IPS-20b (cell line): ENCODE data around the gene USP36.

Experiments
- H3K27ac ChIP-seq: one replicate; pipeline ENCODE4 v1.5.1; 2013; ENCODE audit warnings: low read length
- H3K27me3 ChIP-seq: 2 replicates; pipeline ENCODE4 v1.6.1; 2013; ENCODE audit warnings: mild to moderate bottlenecking, low read length, inconsistent platforms; ENCODE audit not compliant: insufficient read depth
- H3K36me3 ChIP-seq: 2 replicates; pipeline ENCODE4 v1.6.1; 2013; ENCODE audit warnings: low read depth, mild to moderate bottlenecking, inconsistent platforms, low read length, moderate library complexity; ENCODE audit not compliant: insufficient read depth
- H3K4me1 ChIP-seq: 2 replicates; pipeline ENCODE4 v1.6.1; 2013; ENCODE audit warnings: mild to moderate bottlenecking, control low read depth, inconsistent platforms, low read length, moderate library complexity; ENCODE audit not compliant: insufficient read depth
- H3K4me3 ChIP-seq: 2 replicates; pipeline ENCODE4 v1.5.1; 2013; ENCODE audit warnings: mild to moderate bottlenecking, low read length, inconsistent platforms
- H3K9ac ChIP-seq: 2 replicates; pipeline ENCODE4 v1.6.1; 2013; ENCODE audit warnings: low read depth, mild to moderate bottlenecking, inconsistent platforms, low read length, moderate library complexity
- H3K9me3 ChIP-seq: 2 replicates; pipeline ENCODE4 v1.6.1; 2013; ENCODE audit warnings: mild to moderate bottlenecking, low read depth, low read length, inconsistent platforms; ENCODE audit not compliant: insufficient read depth

The USP36 gene

DNA sequence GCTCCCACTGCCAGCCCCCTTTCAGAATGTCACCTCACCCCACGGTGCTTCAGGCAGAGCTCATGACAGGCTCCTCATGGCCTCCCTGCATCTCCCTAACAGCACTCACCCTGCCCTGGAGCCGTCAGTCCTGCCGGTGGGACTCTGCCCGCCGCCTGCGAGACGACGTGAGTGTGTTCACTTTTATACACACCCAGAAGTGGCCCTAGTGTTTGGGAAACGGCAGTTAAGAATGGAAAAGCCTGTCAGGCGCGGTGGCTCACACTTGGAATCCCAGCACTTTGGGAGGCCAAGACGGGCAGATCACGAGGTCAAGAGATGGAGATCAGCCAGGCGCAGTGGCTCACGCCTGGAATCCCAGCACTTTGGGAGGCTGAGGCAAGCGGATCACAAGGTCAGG lies 46.2 kb downstream of the USP36 start:
- Histone ChIP-seq H3K27me3 (no peaks in the 10 kb centered on the region), H3K9me3 (no peaks in the 10 kb centered on the region), H3K36me3 (peaks cover 72% of the 10 kb centered on the region), H3K4me1 (no peaks in the 10 kb centered on the region), H3K9ac (no peak overlapping the region), H3K4me3 (no peak overlapping the region), H3K27ac (no peak overlapping the region)

GRCh38 chr17:78793968-78794367 lies 46.6 kb downstream of the USP36 start:
- Histone ChIP-seq H3K4me3 (no peak overlapping the region), H3K9ac (no peak overlapping the region), H3K36me3 (peaks cover 68% of the 10 kb centered on the region), H3K27ac (no peak overlapping the region), H3K4me1 (no peaks in the 10 kb centered on the region), H3K9me3 (no peaks in the 10 kb centered on the region), H3K27me3 (no peaks in the 10 kb centered on the region)

- Histone ChIP-seq H3K36me3 (peaks cover 62% of the 10 kb centered on the region), H3K4me1 (no peaks in the 10 kb centered on the region), H3K27ac (no peak overlapping the region), H3K4me3 (no peak overlapping the region), H3K9ac (no peak overlapping the region), H3K9me3 (no peaks in the 10 kb centered on the region), H3K27me3 (no peaks in the 10 kb centered on the region)
These were observed 47.2 kb downstream of the USP36 start for GRCh38 chr17:78793415-78793814.

GRCh38 chr17:78791840-78792709 lies 48.5 kb downstream of the USP36 start:
- H3K27me3 ChIP-seq, result no peaks in the 10 kb centered on the region
- H3K36me3 ChIP-seq, result peaks cover 49% of the 10 kb centered on the region
- H3K4me3 ChIP-seq, result no peak overlapping the region
- H3K27ac ChIP-seq, result no peak overlapping the region
- H3K4me1 ChIP-seq, result no peaks in the 10 kb centered on the region
- no peaks in the 10 kb centered on the region for H3K9me3 ChIP-seq
- H3K9ac ChIP-seq, result no peak overlapping the region

DNA sequence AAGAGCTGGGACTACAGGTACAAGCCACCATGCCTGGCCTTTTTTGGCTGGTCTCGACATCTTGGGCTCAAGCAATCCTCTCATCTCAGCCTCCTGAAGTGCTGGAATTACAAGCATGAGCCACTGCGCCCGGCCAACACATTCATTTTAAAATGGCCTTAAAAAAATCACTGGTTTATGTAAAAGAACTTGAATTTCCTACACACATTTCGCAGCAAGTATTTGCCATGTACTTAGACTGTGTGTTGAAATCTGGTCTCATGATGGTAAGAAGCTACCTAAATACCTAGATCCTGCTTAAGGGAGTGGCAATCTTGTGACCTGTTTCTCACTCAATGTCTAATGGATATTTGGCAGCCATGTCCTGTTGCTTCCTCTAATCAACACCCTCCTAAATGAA lies 50.1 kb downstream of the USP36 start:
- Histone ChIP-seq H3K4me1 (no peaks in the 10 kb centered on the region), H3K36me3 (peaks cover 34% of the 10 kb centered on the region), H3K27ac (no peak overlapping the region), H3K9me3 (no peaks in the 10 kb centered on the region), H3K4me3 (no peak overlapping the region), H3K9ac (no peak overlapping the region), H3K27me3 (no peaks in the 10 kb centered on the region)

DNA sequence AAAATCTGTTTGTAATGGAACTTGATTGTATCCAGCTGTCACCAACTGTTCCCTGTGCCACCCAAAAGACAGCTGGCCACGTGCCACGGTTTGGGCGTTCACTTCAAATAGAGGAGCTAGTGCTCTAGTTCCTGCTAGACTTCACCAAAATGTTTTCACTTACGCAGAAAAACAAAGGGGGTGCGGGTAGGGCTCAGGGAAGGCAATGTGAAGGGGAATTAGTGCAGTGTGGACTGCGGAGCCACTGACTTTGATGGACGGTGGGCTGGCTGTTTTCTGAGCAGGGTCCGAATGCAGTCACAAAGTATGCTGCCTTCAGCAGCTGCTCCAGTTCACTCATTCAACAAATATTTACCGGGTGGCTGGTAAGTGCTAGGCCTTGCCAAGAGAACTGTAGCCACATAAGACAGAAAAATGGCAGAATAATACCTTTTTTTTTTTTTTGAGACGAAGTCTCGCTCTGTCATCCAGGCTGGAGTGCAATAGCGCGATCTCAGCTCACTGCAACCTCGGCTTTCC lies 50.9 kb downstream of the USP36 start:
- Histone ChIP-seq H3K4me1 (no peaks in the 10 kb centered on the region), H3K27ac (no peak overlapping the region), H3K9ac (no peak overlapping the region), H3K9me3 (no peaks in the 10 kb centered on the region), H3K36me3 (peaks cover 26% of the 10 kb centered on the region), H3K27me3 (no peaks in the 10 kb centered on the region), H3K4me3 (no peak overlapping the region)

DNA sequence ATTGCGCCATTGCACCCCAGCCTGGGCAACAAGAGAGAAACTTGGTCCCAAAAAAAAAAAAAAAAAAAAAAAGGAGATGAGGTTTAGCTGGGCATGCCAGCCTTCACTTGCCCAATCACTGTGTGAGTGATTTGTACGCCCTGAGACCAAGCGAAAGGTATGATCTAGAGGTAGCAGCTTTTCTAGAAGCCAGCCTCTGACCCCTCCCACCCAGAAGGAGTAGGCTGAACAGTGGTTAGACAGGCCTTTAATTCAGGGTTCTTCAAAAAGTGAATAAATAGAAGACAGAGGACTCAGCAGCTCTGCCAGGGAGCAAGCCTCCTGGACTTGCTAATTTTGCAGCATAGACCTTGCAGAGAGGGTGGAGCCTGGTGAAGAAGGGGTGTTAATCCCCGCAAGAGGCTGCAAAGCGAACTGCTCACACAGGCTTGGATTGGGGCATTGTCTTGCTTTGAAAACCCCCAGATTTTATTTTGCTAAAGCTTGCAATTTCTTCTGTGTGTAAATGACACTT lies 51.4 kb downstream of the USP36 start:
- peaks cover 21% of the 10 kb centered on the region for H3K36me3 ChIP-seq
- H3K9me3 ChIP-seq, result no peaks in the 10 kb centered on the region
- no peaks in the 10 kb centered on the region for H3K4me1 ChIP-seq
- no peaks in the 10 kb centered on the region for H3K27me3 ChIP-seq
- H3K9ac ChIP-seq, result no peak overlapping the region
- H3K27ac ChIP-seq, result no peak overlapping the region
- H3K4me3 ChIP-seq, result no peak overlapping the region

DNA sequence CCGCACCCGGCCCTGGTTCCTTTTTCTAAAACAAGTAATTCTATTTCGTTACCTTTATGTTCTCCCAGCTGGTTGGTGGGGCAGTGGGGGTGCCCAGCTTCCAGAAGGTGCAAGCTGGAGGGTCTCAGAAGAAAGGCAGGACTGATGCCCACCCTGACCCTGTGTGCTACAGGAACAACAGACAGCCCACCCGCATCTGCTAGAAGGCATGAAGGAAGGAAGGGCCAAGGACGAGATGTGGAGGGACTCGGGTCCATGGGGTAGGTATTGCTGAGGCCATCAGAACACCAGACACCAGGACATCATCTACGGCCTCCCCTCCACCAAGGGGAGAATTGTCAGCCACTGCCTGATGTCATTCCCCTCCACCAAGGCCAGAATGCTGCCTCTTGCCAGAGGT lies 52.2 kb downstream of the USP36 start:
- Histone ChIP-seq H3K36me3 (peaks cover 17% of the 10 kb centered on the region; the same call in 1 of the 2 replicates), H3K27ac (no peak overlapping the region), H3K9ac (no peak overlapping the region), H3K4me3 (no peak overlapping the region), H3K27me3 (no peaks in the 10 kb centered on the region), H3K4me1 (no peaks in the 10 kb centered on the region), H3K9me3 (no peaks in the 10 kb centered on the region)

GRCh38 chr17:78787444-78787843 lies 53.2 kb downstream of the USP36 start:
- no peak overlapping the region for H3K4me3 ChIP-seq
- H3K36me3 ChIP-seq, result peaks cover 11% of the 10 kb centered on the region; the same call in 1 of the 2 replicates
- H3K9ac ChIP-seq, result no peak overlapping the region
- no peaks in the 10 kb centered on the region for H3K4me1 ChIP-seq
- H3K9me3 ChIP-seq, result no peaks in the 10 kb centered on the region
- no peak overlapping the region for H3K27ac ChIP-seq
- no peaks in the 10 kb centered on the region for H3K27me3 ChIP-seq

DNA sequence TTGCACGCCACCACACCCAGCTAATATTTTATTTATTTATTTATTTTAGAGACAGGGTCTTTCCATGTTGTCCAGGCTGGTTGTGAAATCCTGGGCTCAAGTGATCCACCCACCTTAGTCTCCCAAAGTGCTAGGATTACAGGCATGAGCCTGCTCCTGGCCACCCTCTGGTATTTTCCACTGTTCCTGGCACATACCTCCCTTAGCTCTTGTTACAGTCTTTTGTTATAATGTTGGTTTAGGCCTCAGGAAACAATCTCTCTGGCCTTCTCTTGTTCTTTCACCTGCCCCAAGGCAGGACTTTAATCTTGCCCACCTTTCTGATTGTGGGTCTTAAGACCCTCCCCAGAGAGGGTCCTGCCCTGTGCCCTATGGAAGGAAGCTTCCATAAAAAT lies 55.0 kb downstream of the USP36 start:
- H3K9me3 ChIP-seq, result no peaks in the 10 kb centered on the region
- no peaks in the 10 kb centered on the region for H3K36me3 ChIP-seq
- no peak overlapping the region for H3K27ac ChIP-seq
- no peak overlapping the region for H3K9ac ChIP-seq
- no peaks in the 10 kb centered on the region for H3K4me1 ChIP-seq
- H3K4me3 ChIP-seq, result no peak overlapping the region
- H3K27me3 ChIP-seq, result peaks cover 4% of the 10 kb centered on the region; the same call in 1 of the 2 replicates

DNA sequence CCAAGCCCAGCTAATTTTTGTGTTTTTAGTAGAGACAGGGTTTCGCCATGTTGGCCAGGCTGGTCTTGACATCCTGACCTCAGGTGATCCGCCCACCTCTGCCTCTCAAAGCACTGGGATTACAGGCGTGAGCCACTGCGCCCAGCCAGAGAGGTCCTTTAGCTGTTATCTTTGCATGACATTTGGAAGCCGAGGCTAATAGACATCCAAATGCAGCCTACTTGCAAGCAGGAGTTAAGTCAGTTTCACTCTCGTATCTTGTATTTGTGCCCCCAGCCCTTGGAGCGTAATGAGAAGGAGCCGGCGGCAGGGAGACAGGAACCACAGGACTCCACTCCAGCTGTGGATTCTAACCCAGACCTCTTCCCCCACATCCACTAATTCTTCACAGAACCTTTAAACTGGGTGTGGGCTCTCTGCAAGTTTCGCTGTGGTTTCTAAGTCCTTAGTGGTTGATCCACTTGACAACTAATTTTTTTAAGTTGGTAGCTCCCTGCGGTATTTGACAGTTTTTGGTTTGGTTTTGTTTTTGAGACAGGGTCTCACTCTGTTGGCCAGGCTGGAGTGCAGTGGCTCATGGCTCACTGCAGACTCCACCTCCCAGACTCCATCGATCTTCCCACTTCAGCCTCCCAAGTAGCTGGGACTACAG lies 55.5 kb downstream of the USP36 start:
- H3K4me1 ChIP-seq, result no peaks in the 10 kb centered on the region
- peaks cover 4% of the 10 kb centered on the region; the same call in 1 of the 2 replicates for H3K27me3 ChIP-seq
- no peak overlapping the region for H3K27ac ChIP-seq
- H3K36me3 ChIP-seq, result no peaks in the 10 kb centered on the region
- no peak overlapping the region for H3K4me3 ChIP-seq
- H3K9ac ChIP-seq, result no peak overlapping the region
- no peaks in the 10 kb centered on the region for H3K9me3 ChIP-seq
